HCT116 (cell line): Measurements from ENCODE around the gene DOK6. TPM values are rescaled to one million over a fixed set of nuclear protein-coding genes. Genes with fewer than 3 reads are reported as not detected.

Experiments
- ATAC-seq: fragments of 200-7000 bp; cut with Tn5 transposase; 2 replicates; pipeline ENCODE4 v1.9.1; 2020; ENCODE audit warnings: mild to moderate bottlenecking, moderate library complexity
- BruUV-seq: library from RNA; stranded (reverse); fragments of 400-500 nt; replicated peaks from 2 replicates; lab custom pipeline; 2021; lab: Mats Ljungman, UMichigan
- CTCF ChIA-PET: fragments of 300-600 bp; sonication (Branson Sonifier 250); formaldehyde crosslinking; loops from one replicate; lab custom pipeline; 2021; ENCODE audit warnings: antibody characterized with exemption; lab: Charles Lee
- POLR2A ChIA-PET: fragments of 300-600, 350-600 bp; sonication (Branson Sonifier 250); formaldehyde crosslinking; loops from one replicate; lab custom pipeline; 2021; ENCODE audit warnings: antibody characterized with exemption; lab: Charles Lee
- RAD21 ChIA-PET, 2 experiments: fragments of 300-600 bp; sonication (Branson Sonifier 250); formaldehyde crosslinking; loops; one replicate each; lab custom pipeline; 2023; ENCODE audit warnings: low total read pairs in 2 of 2; ENCODE audit not compliant: uncharacterized antibody in 2 of 2, unreplicated experiment in 2 of 2, low non-redundant PET in 1 of 2; lab: Charles Lee
- DNase-seq: peaks from one replicate; pipeline ENCODE4 v3.0.0-alpha.2; 2010; ENCODE audit warnings: low read depth, low spot score
- H2AFZ ChIP-seq: fragments of 200-600 bp; shearing (Covaris generic), sonication (generic); 2 replicates; pipeline ENCODE4 v1.6.1; 2017; ENCODE audit warnings: low read depth, mixed run types, mixed read lengths, antibody characterized with exemption, low read length; ENCODE audit not compliant: poor library complexity, severe bottlenecking
- H3K27ac ChIP-seq: 2 replicates; pipeline ENCODE4 v1.5.1; 2012; ENCODE audit warnings: low read depth, low read length
- H3K27me3 ChIP-seq: fragments of 200-600 bp; sonication (generic); 2 replicates; pipeline ENCODE4 v1.6.1; 2016; ENCODE audit warnings: mixed run types, low read length, mixed read lengths; ENCODE audit not compliant: insufficient read depth
- H3K36me3 ChIP-seq, 2 experiments: fragments of 200-500 bp in 1 of 2; fragments of 200-600 bp in 1 of 2; sonication (Bioruptor generic) in 1 of 2; sonication (generic) in 1 of 2; 2 replicates each; pipeline versions ENCODE4 v1.5.1 to v1.6.1; 2014 to 2016; ENCODE audit warnings: low read length in 2 of 2, inconsistent platforms in 1 of 2, mixed read lengths in 1 of 2, mixed run types in 1 of 2; ENCODE audit not compliant: insufficient read depth in 2 of 2, control insufficient read depth in 1 of 2
- H3K4me1 ChIP-seq, 2 experiments: fragments of 200-600 bp in 1 of 2; sonication (generic) in 1 of 2; 2 replicates each; pipeline versions ENCODE4 v1.5.1 to v1.6.1; 2012 to 2017; ENCODE audit warnings: low read length in 2 of 2, inconsistent platforms in 1 of 2, mild to moderate bottlenecking in 1 of 2, mixed read lengths in 1 of 2, mixed run types in 1 of 2, moderate library complexity in 1 of 2; ENCODE audit not compliant: insufficient read depth in 2 of 2, control insufficient read depth in 1 of 2
- H3K4me2 ChIP-seq: fragments of 200-600 bp; sonication (generic); 2 replicates; pipeline ENCODE4 v1.6.1; 2017; ENCODE audit warnings: mixed run types, low read length, mixed read lengths
- H3K4me3 ChIP-seq, 2 experiments: fragments of 200-600 bp in 1 of 2; sonication (generic) in 1 of 2; replicated peaks in 1 of 2; 2 replicates each; pipeline ENCODE4 v1.5.1; 2011 to 2016; ENCODE audit warnings: low read length in 2 of 2, control low read depth in 1 of 2, low read depth in 1 of 2, mild to moderate bottlenecking in 1 of 2, mixed read lengths in 1 of 2, mixed run types in 1 of 2
- H3K79me2 ChIP-seq: fragments of 200-600 bp; sonication (generic); 2 replicates; pipeline ENCODE4 v1.6.1; 2017; ENCODE audit warnings: mild to moderate bottlenecking, mixed run types, low read length, moderate library complexity, mixed read lengths; ENCODE audit not compliant: insufficient read depth
- H3K9ac ChIP-seq: fragments of 200-600 bp; sonication (generic); 2 replicates; pipeline ENCODE4 v1.6.1; 2016; ENCODE audit warnings: low read length, mixed read lengths
- H3K9me2 ChIP-seq: fragments of 200-600 bp; sonication (generic), shearing (Covaris generic); 2 replicates; pipeline ENCODE4 v1.6.1; 2017; ENCODE audit warnings: mixed run types, mild to moderate bottlenecking, moderate library complexity; ENCODE audit not compliant: insufficient read depth
- H3K9me3 ChIP-seq, 2 experiments: fragments of 200-500 bp in 1 of 2; fragments of 200-600 bp in 1 of 2; sonication (Bioruptor generic) in 1 of 2; sonication (generic) in 1 of 2; 2 replicates each; pipeline ENCODE4 v1.6.1; 2014 to 2017; ENCODE audit warnings: low read length in 2 of 2, mixed read lengths in 2 of 2, inconsistent platforms in 1 of 2, low read depth in 1 of 2, mild to moderate bottlenecking in 1 of 2, mixed run types in 1 of 2, moderate library complexity in 1 of 2; ENCODE audit not compliant: control insufficient read depth in 1 of 2, insufficient read depth in 1 of 2
- H4K20me1 ChIP-seq: fragments of 200-600 bp; sonication (generic), shearing (Covaris generic); 2 replicates; pipeline ENCODE4 v1.6.1; 2017; ENCODE audit warnings: mixed run types, mild to moderate bottlenecking, moderate library complexity; ENCODE audit not compliant: insufficient read depth
- CBX3 ChIP-seq: IDR thresholded peaks from 2 replicates; pipeline ENCODE4 v1.6.1; 2012; ENCODE audit warnings: low read depth
- CEBPB ChIP-seq: IDR thresholded peaks from 2 replicates; pipeline ENCODE4 v1.6.1; 2012; ENCODE audit warnings: low read depth
- EGR1 ChIP-seq: IDR thresholded peaks from 2 replicates; pipeline ENCODE4 v1.6.1; 2012; ENCODE audit warnings: low read depth
- ELF1 ChIP-seq: IDR thresholded peaks from 2 replicates; pipeline ENCODE4 v1.6.1; 2012; ENCODE audit warnings: low read depth, borderline replicate concordance
- FOSL1 ChIP-seq: IDR thresholded peaks from 2 replicates; pipeline ENCODE4 v1.6.1; 2012; ENCODE audit warnings: low read depth
- RAD21 ChIP-seq: IDR thresholded peaks from 2 replicates; pipeline ENCODE4 v1.6.1; 2012; ENCODE audit warnings: low read depth, mild to moderate bottlenecking
- SP1 ChIP-seq: IDR thresholded peaks from 2 replicates; pipeline ENCODE4 v1.6.1; 2012; ENCODE audit warnings: low read depth
- intact Hi-C: fragments of 100-400 bp; cut with micrococcal nuclease; formaldehyde crosslinking; loops from 2 replicates; pipeline ENCODE4 v1.10.0; 2022
- total RNA-seq: library from RNA; stranded (reverse); gene quantifications from one replicate; pipeline ENCODE4 v1.2.1, GENCODE V29; 2021; ENCODE audit not compliant: unreplicated experiment
- TF ChIP-seq, protein P1 (sequence below): IDR thresholded peaks from 2 replicates; pipeline ENCODE4 v1.6.1; 2012; ENCODE audit warnings: low read depth
- TF ChIP-seq, protein P2 (sequence below): IDR thresholded peaks from 2 replicates; pipeline ENCODE4 v1.6.1; 2012

DOK6 gene
- total RNA-seq, 1 experiment from 2014 or later: not detected

GRCh38 chr18:69495338-69495737 is 94.7 kb downstream of the DOK6 start:
- no peak overlapping the region for H2AFZ ChIP-seq
- H3K9me2 ChIP-seq: no peaks in the 10 kb centered on the region
- TF ChIP-seq FOSL1 (no peak), CEBPB (no peak), SP1 (no peak), CBX3 (no peak), EGR1 (no peak), RAD21 (no peak), ELF1 (no peak)
- TF ChIP-seq, protein P1, sequence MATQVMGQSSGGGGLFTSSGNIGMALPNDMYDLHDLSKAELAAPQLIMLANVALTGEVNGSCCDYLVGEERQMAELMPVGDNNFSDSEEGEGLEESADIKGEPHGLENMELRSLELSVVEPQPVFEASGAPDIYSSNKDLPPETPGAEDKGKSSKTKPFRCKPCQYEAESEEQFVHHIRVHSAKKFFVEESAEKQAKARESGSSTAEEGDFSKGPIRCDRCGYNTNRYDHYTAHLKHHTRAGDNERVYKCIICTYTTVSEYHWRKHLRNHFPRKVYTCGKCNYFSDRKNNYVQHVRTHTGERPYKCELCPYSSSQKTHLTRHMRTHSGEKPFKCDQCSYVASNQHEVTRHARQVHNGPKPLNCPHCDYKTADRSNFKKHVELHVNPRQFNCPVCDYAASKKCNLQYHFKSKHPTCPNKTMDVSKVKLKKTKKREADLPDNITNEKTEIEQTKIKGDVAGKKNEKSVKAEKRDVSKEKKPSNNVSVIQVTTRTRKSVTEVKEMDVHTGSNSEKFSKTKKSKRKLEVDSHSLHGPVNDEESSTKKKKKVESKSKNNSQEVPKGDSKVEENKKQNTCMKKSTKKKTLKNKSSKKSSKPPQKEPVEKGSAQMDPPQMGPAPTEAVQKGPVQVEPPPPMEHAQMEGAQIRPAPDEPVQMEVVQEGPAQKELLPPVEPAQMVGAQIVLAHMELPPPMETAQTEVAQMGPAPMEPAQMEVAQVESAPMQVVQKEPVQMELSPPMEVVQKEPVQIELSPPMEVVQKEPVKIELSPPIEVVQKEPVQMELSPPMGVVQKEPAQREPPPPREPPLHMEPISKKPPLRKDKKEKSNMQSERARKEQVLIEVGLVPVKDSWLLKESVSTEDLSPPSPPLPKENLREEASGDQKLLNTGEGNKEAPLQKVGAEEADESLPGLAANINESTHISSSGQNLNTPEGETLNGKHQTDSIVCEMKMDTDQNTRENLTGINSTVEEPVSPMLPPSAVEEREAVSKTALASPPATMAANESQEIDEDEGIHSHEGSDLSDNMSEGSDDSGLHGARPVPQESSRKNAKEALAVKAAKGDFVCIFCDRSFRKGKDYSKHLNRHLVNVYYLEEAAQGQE: no peak
- TF ChIP-seq, protein P2, sequence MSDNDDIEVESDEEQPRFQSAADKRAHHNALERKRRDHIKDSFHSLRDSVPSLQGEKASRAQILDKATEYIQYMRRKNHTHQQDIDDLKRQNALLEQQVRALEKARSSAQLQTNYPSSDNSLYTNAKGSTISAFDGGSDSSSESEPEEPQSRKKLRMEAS: no peak
- no peak overlapping the region for H3K9ac ChIP-seq
- no peak overlapping the region for H3K27ac ChIP-seq
- POLR2A ChIA-PET: no interaction called here
- DNase-seq (no peak), ATAC-seq (no peak)
- RAD21 ChIA-PET: no interaction called here
- H4K20me1 ChIP-seq: no peaks in the 10 kb centered on the region
- BruUV-seq: no TSS peak
- CTCF ChIA-PET: no interaction called here
- H3K79me2 ChIP-seq: no peaks in the 10 kb centered on the region
- no peaks in the 10 kb centered on the region for H3K27me3 ChIP-seq
- H3K4me3 ChIP-seq: no peak overlapping the region
- no peaks in the 10 kb centered on the region for H3K36me3 ChIP-seq
- H3K4me1 ChIP-seq: no peaks in the 10 kb centered on the region
- intact Hi-C loops: no loop called here
- no peak overlapping the region for H3K4me2 ChIP-seq
- H3K9me3 ChIP-seq: peaks cover 0 to 5% of the 10 kb centered on the region in 2 experiments; a peak in 2 of 4 replicates
